Measurements from ENCODE around the gene HIPK3.
"Not testable (repeated sequence)": the region's sequence is repeated elsewhere in the genome, so short reads cannot be mapped to it uniquely, and the experiment has no call there.

Gene HIPK3

GRCh38 chr11:33259869-33260268, 2.7 kb downstream of the HIPK3 start:
- DNase-seq: no peak

GRCh38 chr11:33261350-33261749, 4.2 kb downstream of the HIPK3 start:
- DNase-seq: not testable (repeated sequence)

- DNase-seq: no peak
Measured at GRCh38 chr11:33262011-33262645, 4.9 kb downstream of the HIPK3 start.

- no peak for DNase-seq
Measured at GRCh38 chr11:33263549-33263948, 6.4 kb downstream of the HIPK3 start.

GRCh38 chr11:33264926-33265325, 7.7 kb downstream of the HIPK3 start:
- no peak for DNase-seq

- no peak for DNase-seq
Measured at GRCh38 chr11:33266393-33267215, 9.4 kb downstream of the HIPK3 start.

GRCh38 chr11:33268945-33269540, 11.9 kb downstream of the HIPK3 start:
- no peak for DNase-seq

GRCh38 chr11:33269822-33270221, 12.6 kb downstream of the HIPK3 start:
- DNase-seq: no peak

GRCh38 chr11:33271059-33271458, 13.9 kb downstream of the HIPK3 start:
- no peak for DNase-seq

GRCh38 chr11:33272338-33273107, 15.3 kb downstream of the HIPK3 start:
- no peak for DNase-seq

- DNase-seq: no peak
Measured at GRCh38 chr11:33273656-33274055, 16.5 kb downstream of the HIPK3 start.

GRCh38 chr11:33280411-33280810, 23.2 kb downstream of the HIPK3 start:
- no peak for DNase-seq

GRCh38 chr11:33281758-33282157, 24.6 kb downstream of the HIPK3 start:
- no peak for DNase-seq

- no peak for DNase-seq
Measured at GRCh38 chr11:33284818-33285217, 27.6 kb downstream of the HIPK3 start.

- no peak for DNase-seq
Measured at GRCh38 chr11:33290319-33290718, 33.1 kb downstream of the HIPK3 start.

GRCh38 chr11:33291004-33291777, 34.0 kb downstream of the HIPK3 start:
- DNase-seq: no peak

- DNase-seq: no peak
Measured at GRCh38 chr11:33292311-33292710, 35.1 kb downstream of the HIPK3 start.

GRCh38 chr11:33294224-33294623, 37.0 kb downstream of the HIPK3 start:
- no peak for DNase-seq

GRCh38 chr11:33294797-33295196, 37.6 kb downstream of the HIPK3 start:
- no peak for DNase-seq

- DNase-seq: no peak
Measured at GRCh38 chr11:33296695-33297094, 39.5 kb downstream of the HIPK3 start.

- DNase-seq: no peak
Measured at GRCh38 chr11:33303541-33303940, 46.4 kb downstream of the HIPK3 start.

GRCh38 chr11:33306821-33307220, 49.6 kb downstream of the HIPK3 start:
- DNase-seq: not testable (repeated sequence)

Measured in activated CD4-positive, CD25-positive, alpha-beta regulatory T cell (primary cell).